HFF-Myc (cell line): ENCODE measurements around the gene LOX.

Source experiments
- DNase-seq: peaks from one replicate; pipeline ENCODE4 v3.0.0-alpha.2; 2011; ENCODE audit warnings: low read depth; ENCODE audit errors: extremely low read depth
- H3K4me3 ChIP-seq: replicated peaks from 2 replicates; pipeline ENCODE4 v1.5.1; 2011; ENCODE audit warnings: low read depth, mild to moderate bottlenecking, control low read depth, low read length
- TF ChIP-seq, protein P1 (sequence below): IDR thresholded peaks from 2 replicates; pipeline ENCODE4 v1.5.1; 2012; ENCODE audit warnings: mild to moderate bottlenecking, low read depth, low read length, control low read depth; ENCODE audit errors: missing control alignments

LOX gene

GRCh38 chr5:122015471-122015870, 62.6 kb downstream of the LOX start:
- no peak for DNase-seq
- TF ChIP-seq, protein P1, sequence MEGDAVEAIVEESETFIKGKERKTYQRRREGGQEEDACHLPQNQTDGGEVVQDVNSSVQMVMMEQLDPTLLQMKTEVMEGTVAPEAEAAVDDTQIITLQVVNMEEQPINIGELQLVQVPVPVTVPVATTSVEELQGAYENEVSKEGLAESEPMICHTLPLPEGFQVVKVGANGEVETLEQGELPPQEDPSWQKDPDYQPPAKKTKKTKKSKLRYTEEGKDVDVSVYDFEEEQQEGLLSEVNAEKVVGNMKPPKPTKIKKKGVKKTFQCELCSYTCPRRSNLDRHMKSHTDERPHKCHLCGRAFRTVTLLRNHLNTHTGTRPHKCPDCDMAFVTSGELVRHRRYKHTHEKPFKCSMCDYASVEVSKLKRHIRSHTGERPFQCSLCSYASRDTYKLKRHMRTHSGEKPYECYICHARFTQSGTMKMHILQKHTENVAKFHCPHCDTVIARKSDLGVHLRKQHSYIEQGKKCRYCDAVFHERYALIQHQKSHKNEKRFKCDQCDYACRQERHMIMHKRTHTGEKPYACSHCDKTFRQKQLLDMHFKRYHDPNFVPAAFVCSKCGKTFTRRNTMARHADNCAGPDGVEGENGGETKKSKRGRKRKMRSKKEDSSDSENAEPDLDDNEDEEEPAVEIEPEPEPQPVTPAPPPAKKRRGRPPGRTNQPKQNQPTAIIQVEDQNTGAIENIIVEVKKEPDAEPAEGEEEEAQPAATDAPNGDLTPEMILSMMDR = no peak
- no peak overlapping the region for H3K4me3 ChIP-seq

- DNase-seq = no peak
- H3K4me3 ChIP-seq = no peak overlapping the region
- TF ChIP-seq, protein P1 = no peak
Observed at GRCh38 chr5:122014236-122014935, 63.7 kb downstream of the LOX start.
